ENCODE data around the gene VGLL3. TPM values are rescaled to one million over a fixed set of nuclear protein-coding genes. Genes with fewer than 3 reads are reported as not detected.

Gene VGLL3
- total and polyA plus RNA-seq, 3 donors from 2014 or later, result 8.3 to 27.6 (median 14.3) TPM

GRCh38 chr3:86890741-86891396 is 100.1 kb downstream of the VGLL3 start:
- Histone ChIP-seq H3K27me3 (no peaks in the 10 kb centered on the region), H3K4me1 (no peaks in the 10 kb centered on the region), H3K36me3 (ENCODE audit: low read depth, missing control alignments) (no peaks in the 10 kb centered on the region), H3K27ac (no peak overlapping the region), H3K4me3 (no peak overlapping the region), H3K9me3 (no peaks in the 10 kb centered on the region)
- TF ChIP-seq, protein P1, sequence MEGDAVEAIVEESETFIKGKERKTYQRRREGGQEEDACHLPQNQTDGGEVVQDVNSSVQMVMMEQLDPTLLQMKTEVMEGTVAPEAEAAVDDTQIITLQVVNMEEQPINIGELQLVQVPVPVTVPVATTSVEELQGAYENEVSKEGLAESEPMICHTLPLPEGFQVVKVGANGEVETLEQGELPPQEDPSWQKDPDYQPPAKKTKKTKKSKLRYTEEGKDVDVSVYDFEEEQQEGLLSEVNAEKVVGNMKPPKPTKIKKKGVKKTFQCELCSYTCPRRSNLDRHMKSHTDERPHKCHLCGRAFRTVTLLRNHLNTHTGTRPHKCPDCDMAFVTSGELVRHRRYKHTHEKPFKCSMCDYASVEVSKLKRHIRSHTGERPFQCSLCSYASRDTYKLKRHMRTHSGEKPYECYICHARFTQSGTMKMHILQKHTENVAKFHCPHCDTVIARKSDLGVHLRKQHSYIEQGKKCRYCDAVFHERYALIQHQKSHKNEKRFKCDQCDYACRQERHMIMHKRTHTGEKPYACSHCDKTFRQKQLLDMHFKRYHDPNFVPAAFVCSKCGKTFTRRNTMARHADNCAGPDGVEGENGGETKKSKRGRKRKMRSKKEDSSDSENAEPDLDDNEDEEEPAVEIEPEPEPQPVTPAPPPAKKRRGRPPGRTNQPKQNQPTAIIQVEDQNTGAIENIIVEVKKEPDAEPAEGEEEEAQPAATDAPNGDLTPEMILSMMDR (IDR thresholded peaks at IDR 0.05), result no peak
- no peak for TF ChIP-seq POLR2A (IDR thresholded peaks at IDR 0.05)
- no peak for DNase-seq
- 57 to 70% methylated on average over 1 of the region's 1 CpG for WGBS, 2 donors
- intact Hi-C loops (cut with DNase I; ENCODE audit: low total_unique reads), result no loop called here

Other genes with a start within 250 kb of the VGLL3 start
- gene CHMP2B, start 236.2 kb upstream of the VGLL3 start, total RNA-seq, result 10 to 100 TPM; 26.5 to 27.7 TPM
- gene CHMP2B, start 236.2 kb upstream of the VGLL3 start, polyA plus RNA-seq (ENCODE audit: insufficient read depth, low read depth, low replicate concordance), result 26.5 TPM